ENCODE measurements around the gene RCOR1.

GRCh38 chr14:102729268-102729667 is 136.8 kb downstream of the RCOR1 start:
- TF ChIP-seq POLR2AphosphoS5 (IDR thresholded peaks at IDR 0.05; ENCODE audit: low read depth) (no peak), SPI1 (IDR thresholded peaks at IDR 0.05; ENCODE audit: borderline replicate concordance, low read depth) (peak; percentile 60), GABPA (IDR thresholded peaks at IDR 0.05; ENCODE audit: low read depth) (no peak)
- TF ChIP-seq, protein P1, sequence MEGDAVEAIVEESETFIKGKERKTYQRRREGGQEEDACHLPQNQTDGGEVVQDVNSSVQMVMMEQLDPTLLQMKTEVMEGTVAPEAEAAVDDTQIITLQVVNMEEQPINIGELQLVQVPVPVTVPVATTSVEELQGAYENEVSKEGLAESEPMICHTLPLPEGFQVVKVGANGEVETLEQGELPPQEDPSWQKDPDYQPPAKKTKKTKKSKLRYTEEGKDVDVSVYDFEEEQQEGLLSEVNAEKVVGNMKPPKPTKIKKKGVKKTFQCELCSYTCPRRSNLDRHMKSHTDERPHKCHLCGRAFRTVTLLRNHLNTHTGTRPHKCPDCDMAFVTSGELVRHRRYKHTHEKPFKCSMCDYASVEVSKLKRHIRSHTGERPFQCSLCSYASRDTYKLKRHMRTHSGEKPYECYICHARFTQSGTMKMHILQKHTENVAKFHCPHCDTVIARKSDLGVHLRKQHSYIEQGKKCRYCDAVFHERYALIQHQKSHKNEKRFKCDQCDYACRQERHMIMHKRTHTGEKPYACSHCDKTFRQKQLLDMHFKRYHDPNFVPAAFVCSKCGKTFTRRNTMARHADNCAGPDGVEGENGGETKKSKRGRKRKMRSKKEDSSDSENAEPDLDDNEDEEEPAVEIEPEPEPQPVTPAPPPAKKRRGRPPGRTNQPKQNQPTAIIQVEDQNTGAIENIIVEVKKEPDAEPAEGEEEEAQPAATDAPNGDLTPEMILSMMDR (IDR thresholded peaks at IDR 0.05; ENCODE audit: insufficient read depth, low read length), result no peak
- TF ChIP-seq, protein P2, sequence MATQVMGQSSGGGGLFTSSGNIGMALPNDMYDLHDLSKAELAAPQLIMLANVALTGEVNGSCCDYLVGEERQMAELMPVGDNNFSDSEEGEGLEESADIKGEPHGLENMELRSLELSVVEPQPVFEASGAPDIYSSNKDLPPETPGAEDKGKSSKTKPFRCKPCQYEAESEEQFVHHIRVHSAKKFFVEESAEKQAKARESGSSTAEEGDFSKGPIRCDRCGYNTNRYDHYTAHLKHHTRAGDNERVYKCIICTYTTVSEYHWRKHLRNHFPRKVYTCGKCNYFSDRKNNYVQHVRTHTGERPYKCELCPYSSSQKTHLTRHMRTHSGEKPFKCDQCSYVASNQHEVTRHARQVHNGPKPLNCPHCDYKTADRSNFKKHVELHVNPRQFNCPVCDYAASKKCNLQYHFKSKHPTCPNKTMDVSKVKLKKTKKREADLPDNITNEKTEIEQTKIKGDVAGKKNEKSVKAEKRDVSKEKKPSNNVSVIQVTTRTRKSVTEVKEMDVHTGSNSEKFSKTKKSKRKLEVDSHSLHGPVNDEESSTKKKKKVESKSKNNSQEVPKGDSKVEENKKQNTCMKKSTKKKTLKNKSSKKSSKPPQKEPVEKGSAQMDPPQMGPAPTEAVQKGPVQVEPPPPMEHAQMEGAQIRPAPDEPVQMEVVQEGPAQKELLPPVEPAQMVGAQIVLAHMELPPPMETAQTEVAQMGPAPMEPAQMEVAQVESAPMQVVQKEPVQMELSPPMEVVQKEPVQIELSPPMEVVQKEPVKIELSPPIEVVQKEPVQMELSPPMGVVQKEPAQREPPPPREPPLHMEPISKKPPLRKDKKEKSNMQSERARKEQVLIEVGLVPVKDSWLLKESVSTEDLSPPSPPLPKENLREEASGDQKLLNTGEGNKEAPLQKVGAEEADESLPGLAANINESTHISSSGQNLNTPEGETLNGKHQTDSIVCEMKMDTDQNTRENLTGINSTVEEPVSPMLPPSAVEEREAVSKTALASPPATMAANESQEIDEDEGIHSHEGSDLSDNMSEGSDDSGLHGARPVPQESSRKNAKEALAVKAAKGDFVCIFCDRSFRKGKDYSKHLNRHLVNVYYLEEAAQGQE (IDR thresholded peaks at IDR 0.05; ENCODE audit: insufficient replicate concordance, low read depth), result no peak

Measured in HL-60 (cell line).